K562 (cell line): ENCODE measurements around the gene IFI30. TPM values are rescaled to one million over a fixed set of nuclear protein-coding genes. Genes with fewer than 3 reads are reported as not detected.

Experiments
- BRCA1 ChIP-seq, 2 experiments: fragments of 450-650 bp in 1 of 2; sonication (generic) in 1 of 2; formaldehyde crosslinking in 1 of 2; IDR thresholded peaks; 2 replicates each; pipeline versions ENCODE4 v1.5.0 to v1.6.1; 2017 to 2020; ENCODE audit warnings: mild to moderate bottlenecking in 1 of 2, missing genetic modification reagents in 1 of 2
- CCNT2 ChIP-seq: IDR thresholded peaks from 2 replicates; pipeline ENCODE4 v1.6.1; 2011; ENCODE audit warnings: borderline replicate concordance, low read depth, mild to moderate bottlenecking, moderate library complexity, mixed read lengths, low read length; ENCODE audit not compliant: insufficient read length; ENCODE audit errors: extremely low read depth
- CREB3 ChIP-seq: fragments of 450-650 bp; conservative IDR thresholded peaks from 2 replicates; pipeline ENCODE4 v1.6.1; 2016; ENCODE audit warnings: missing genetic modification characterization, low read depth, mild to moderate bottlenecking, missing compliant biosample characterization, moderate library complexity
- CREM ChIP-seq: IDR thresholded peaks from 2 replicates; pipeline ENCODE4 v1.6.1; 2014; ENCODE audit warnings: antibody characterized with exemption, low read depth
- DDX20 ChIP-seq: fragments of 450-650 bp; IDR thresholded peaks from 2 replicates; pipeline ENCODE4 v1.6.1; 2016; ENCODE audit warnings: missing genetic modification characterization, low read depth, mild to moderate bottlenecking, missing compliant biosample characterization, moderate library complexity
- FOXJ3 ChIP-seq: sonication (generic); formaldehyde crosslinking; IDR thresholded peaks from 2 replicates; pipeline ENCODE4 v1.4.0; 2020; ENCODE audit warnings: mild to moderate bottlenecking, missing genetic modification reagents
- HDAC1 ChIP-seq, 2 experiments: fragments of 450-650 bp; IDR thresholded peaks; 2 replicates each; pipeline ENCODE4 v1.6.1; 2016 to 2017; ENCODE audit warnings: inconsistent platforms in 1 of 2, mild to moderate bottlenecking in 1 of 2, moderate library complexity in 1 of 2
- HDGF ChIP-seq: fragments of 450-650 bp; IDR thresholded peaks from 2 replicates; pipeline ENCODE4 v1.6.1; 2016
- MBD2 ChIP-seq: sonication (generic); IDR thresholded peaks from 2 replicates; pipeline ENCODE4 v1.6.1; 2016; ENCODE audit warnings: low read depth, borderline replicate concordance
- NELFE ChIP-seq: IDR thresholded peaks from 2 replicates; pipeline ENCODE4 v1.6.1; 2011; ENCODE audit warnings: mild to moderate bottlenecking; ENCODE audit not compliant: insufficient read depth, insufficient read length
- NEUROD1 ChIP-seq: fragments of 150-350 bp; IDR thresholded peaks from 2 replicates; pipeline ENCODE4 v1.6.1; 2014; ENCODE audit warnings: borderline replicate concordance, low read length, low read depth; ENCODE audit not compliant: partially characterized antibody
- NFXL1 ChIP-seq: fragments of 450-650 bp; formaldehyde crosslinking; IDR thresholded peaks from 2 replicates; pipeline ENCODE4 v1.4.0; 2021; ENCODE audit warnings: mild to moderate bottlenecking
- NONO ChIP-seq, 2 experiments: fragments of 200-400 bp in 1 of 2; fragments of 450-650 bp in 1 of 2; formaldehyde crosslinking in 1 of 2; IDR thresholded peaks; 2 replicates each; pipeline ENCODE4 v1.6.1; 2017; ENCODE audit warnings: low read depth in 2 of 2, mild to moderate bottlenecking in 2 of 2, moderate library complexity in 2 of 2, low read length in 1 of 2
- NR2F6 ChIP-seq: fragments of 450-650 bp; formaldehyde crosslinking; IDR thresholded peaks from 2 replicates; pipeline ENCODE4 v1.4.0; 2020; ENCODE audit warnings: mild to moderate bottlenecking
- NR3C1 ChIP-seq: sonication (generic); formaldehyde crosslinking; IDR thresholded peaks from 2 replicates; pipeline ENCODE4 v1.8.1; 2022; ENCODE audit warnings: missing genetic modification reagents
- PTTG1 ChIP-seq: fragments of 450-650 bp; IDR thresholded peaks from 2 replicates; pipeline ENCODE4 v1.6.1; 2016; ENCODE audit warnings: low read depth, mild to moderate bottlenecking, missing genetic modification characterization, missing compliant biosample characterization
- RAD21 ChIP-seq, 2 experiments: fragments of 250-450 bp in 1 of 2; fragments of 450-650 bp in 1 of 2; sonication (Bioruptor Pico) in 1 of 2; formaldehyde crosslinking in 1 of 2; IDR thresholded peaks in 1 of 2; conservative IDR thresholded peaks in 1 of 2; 2 replicates each; pipeline versions ENCODE4 v1.4.0 to v1.8.0; 2020 to 2022; ENCODE audit warnings: mild to moderate bottlenecking in 2 of 2, moderate library complexity in 1 of 2
- SAP30 ChIP-seq: fragments of 200-600 bp; sonication (generic); IDR thresholded peaks from 2 replicates; pipeline ENCODE4 v1.6.1; 2012; ENCODE audit warnings: borderline replicate concordance, low read depth, mild to moderate bottlenecking, moderate library complexity, low read length, control low read depth, inconsistent platforms; ENCODE audit not compliant: insufficient read depth, poor library complexity, severe bottlenecking
- SMAD2 ChIP-seq: fragments of 150-350 bp; IDR thresholded peaks from 2 replicates; pipeline ENCODE4 v1.6.1; 2014; ENCODE audit warnings: low read depth, mild to moderate bottlenecking, low read length
- SMARCA4 ChIP-seq: fragments of 450-650 bp; IDR thresholded peaks from 2 replicates; pipeline ENCODE4 v1.6.1; 2016
- SNIP1 ChIP-seq: fragments of 450-650 bp; IDR thresholded peaks from 2 replicates; pipeline ENCODE4 v1.7.1; 2017; ENCODE audit warnings: low read depth, mild to moderate bottlenecking
- TAF9B ChIP-seq: fragments of 450-650 bp; IDR thresholded peaks from 2 replicates; pipeline ENCODE4 v1.6.1; 2018; ENCODE audit warnings: mild to moderate bottlenecking; ENCODE audit not compliant: partially characterized antibody
- ZFP36 ChIP-seq: fragments of 150-350 bp; IDR thresholded peaks from 2 replicates; pipeline ENCODE4 v1.6.1; 2018; ENCODE audit warnings: low read length, low read depth; ENCODE audit not compliant: partially characterized antibody
- ZKSCAN8 ChIP-seq: fragments of 200-800 bp; sonication (Bioruptor generic); IDR thresholded peaks from 2 replicates; pipeline ENCODE4 v1.6.1; 2016; ENCODE audit warnings: missing genetic modification characterization, missing compliant biosample characterization
- ZNF140 ChIP-seq: fragments of 250-450 bp; sonication (Bioruptor Pico); IDR thresholded peaks from 2 replicates; pipeline ENCODE4 v1.8.0; 2021; ENCODE audit warnings: moderate library complexity, mild to moderate bottlenecking, inconsistent platforms
- ZNF444 ChIP-seq: fragments of 250-450 bp; sonication (Bioruptor Pico); IDR thresholded peaks from 2 replicates; pipeline ENCODE4 v1.4.0; 2020; ENCODE audit warnings: mild to moderate bottlenecking, moderate library complexity
- ZNF583 ChIP-seq: fragments of 250-450 bp; sonication (Bioruptor Pico); IDR thresholded peaks from 2 replicates; pipeline ENCODE4 v1.4.0; 2020
- polyA plus RNA-seq, 8 experiments: library from polyadenylated mRNA; depleted of rRNA in 4 of 8; stranded (reverse) in 5 of 8; unstranded in 3 of 8; fragments of >200 nt; fragmentation: Nextera tagmentation in 2 of 8; fragmentation: Illumina TruSeq in 1 of 8; extraction: Ambion mirVana in 2 of 8; extraction: Trizol in 1 of 8; gene quantifications; 2 replicates each; pipeline versions ENCODE4 v1.2.1 to v1.2.3, GENCODE V29; 2011 to 2014; ENCODE audit warnings: inconsistent platforms in 1 of 8, missing spikeins in 1 of 8
- total RNA-seq, 7 experiments: library from RNA; depleted of rRNA in 6 of 7; stranded (reverse); fragments of >200 nt in 6 of 7; fragmentation: Illumina TruSeq in 2 of 7; extraction: Trizol in 2 of 7; gene quantifications; 2 replicates each; pipeline versions ENCODE4 v1.2.1 to v1.2.3, GENCODE V29; 2011 to 2021; ENCODE audit warnings: low replicate concordance in 1 of 7
- TF ChIP-seq, protein P1 (sequence below): IDR thresholded peaks from 2 replicates; pipeline ENCODE4 v1.6.1; 2011; ENCODE audit warnings: borderline replicate concordance, low read depth, mild to moderate bottlenecking, moderate library complexity, low read length; ENCODE audit not compliant: insufficient read depth, poor library complexity, severe bottlenecking

IFI30 gene
- total and polyA plus RNA-seq, 9 of the 15 experiments (the other 6 are each of a cell fraction or from before 2014, with no cell fraction given), result 63.7 to 430 (median 109) TPM

DNA sequence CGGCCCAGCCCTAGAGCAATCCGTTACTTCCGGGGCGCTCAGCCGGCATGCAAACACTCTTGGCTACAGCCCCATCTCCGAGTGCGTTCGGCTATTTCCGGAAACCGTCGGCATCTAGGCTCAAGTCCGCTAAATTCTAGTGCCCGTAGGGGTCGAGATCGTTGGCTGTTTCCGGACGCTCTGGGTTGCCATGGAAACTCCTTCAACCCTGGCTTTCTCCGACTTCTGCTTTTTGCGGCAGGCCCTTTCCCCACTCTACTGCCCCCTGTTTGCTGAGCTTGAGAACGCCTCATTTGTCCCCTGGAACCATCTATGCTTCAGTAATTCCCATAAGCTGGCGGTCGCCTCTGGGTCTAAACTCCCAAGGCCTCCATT lies 21.2 kb upstream of the IFI30 start (continued):
- TF ChIP-seq DDX20 (tag) (no peak), ZFP36 (peak; percentile 53), SAP30 (peak; percentile 50), CCNT2 (no peak), HDGF (0 out of 2 replicates have a peak, but pooled peaks have one; percentile 18), CREB3 (tag) (no peak), SMAD2 (no peak), ZNF140 (CRISPR knock-in tag) (no peak), ZKSCAN8 (CRISPR knock-in tag) (no peak), NR3C1 (CRISPR knock-in tag) (no peak), BRCA1 (IDR thresholded peaks at IDR 0.05) (no peak), BRCA1 (CRISPR knock-in tag; IDR thresholded peaks at IDR 0.05) (no peak), SMARCA4 (peak; percentile 57), NR2F6 (CRISPR knock-in tag) (0 out of 2 replicates have a peak, but pooled peaks have one; percentile 49), CREM (peak; percentile 60), PTTG1 (tag) (no peak), NFXL1 (no peak), MBD2 (0 out of 2 replicates have a peak, but pooled peaks have one; percentile 18), SNIP1 (no peak), NONO (IDR thresholded peaks at IDR 0.05; ENCODE audit: low read depth in 2 of 2, low read length in 1 of 2) (no peak), ZNF444 (CRISPR knock-in tag) (no peak), FOXJ3 (CRISPR knock-in tag) (0 out of 2 replicates have a peak, but pooled peaks have one; percentile 8), ZNF583 (CRISPR knock-in tag) (no peak), NEUROD1 (peak; percentile 35), NELFE (no peak), HDAC1 (IDR thresholded peaks at IDR 0.05) (peak in 1 of 2 experiments; percentile 77; a peak in 2 of 4 replicates), RAD21 (CRISPR knock-in tag; conservative IDR thresholded peaks at IDR 0.05 in 1 of 2, IDR thresholded peaks at IDR 0.05 in 1 of 2) (peak; percentile 44 to 50), TAF9B (no peak)
- TF ChIP-seq, protein P1, sequence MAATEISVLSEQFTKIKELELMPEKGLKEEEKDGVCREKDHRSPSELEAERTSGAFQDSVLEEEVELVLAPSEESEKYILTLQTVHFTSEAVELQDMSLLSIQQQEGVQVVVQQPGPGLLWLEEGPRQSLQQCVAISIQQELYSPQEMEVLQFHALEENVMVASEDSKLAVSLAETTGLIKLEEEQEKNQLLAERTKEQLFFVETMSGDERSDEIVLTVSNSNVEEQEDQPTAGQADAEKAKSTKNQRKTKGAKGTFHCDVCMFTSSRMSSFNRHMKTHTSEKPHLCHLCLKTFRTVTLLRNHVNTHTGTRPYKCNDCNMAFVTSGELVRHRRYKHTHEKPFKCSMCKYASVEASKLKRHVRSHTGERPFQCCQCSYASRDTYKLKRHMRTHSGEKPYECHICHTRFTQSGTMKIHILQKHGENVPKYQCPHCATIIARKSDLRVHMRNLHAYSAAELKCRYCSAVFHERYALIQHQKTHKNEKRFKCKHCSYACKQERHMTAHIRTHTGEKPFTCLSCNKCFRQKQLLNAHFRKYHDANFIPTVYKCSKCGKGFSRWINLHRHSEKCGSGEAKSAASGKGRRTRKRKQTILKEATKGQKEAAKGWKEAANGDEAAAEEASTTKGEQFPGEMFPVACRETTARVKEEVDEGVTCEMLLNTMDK, result peak; percentile 92
